B cell (primary cell): ENCODE results near the gene FIBCD1.

Experiments
- EZH2 ChIP-seq: IDR thresholded peaks from 2 replicates; pipeline ENCODE4 v1.6.1; 2012; ENCODE audit warnings: borderline replicate concordance, low read depth, mild to moderate bottlenecking, moderate library complexity, low read length; ENCODE audit not compliant: insufficient read depth, poor library complexity, severe bottlenecking
- TF ChIP-seq, protein P1 (sequence below): fragments of 200-600 bp; IDR thresholded peaks from one replicate; pipeline ENCODE4 v1.8.0; 2022; ENCODE audit warnings: antibody characterized with exemption, mild to moderate bottlenecking

- TF ChIP-seq, protein P1, sequence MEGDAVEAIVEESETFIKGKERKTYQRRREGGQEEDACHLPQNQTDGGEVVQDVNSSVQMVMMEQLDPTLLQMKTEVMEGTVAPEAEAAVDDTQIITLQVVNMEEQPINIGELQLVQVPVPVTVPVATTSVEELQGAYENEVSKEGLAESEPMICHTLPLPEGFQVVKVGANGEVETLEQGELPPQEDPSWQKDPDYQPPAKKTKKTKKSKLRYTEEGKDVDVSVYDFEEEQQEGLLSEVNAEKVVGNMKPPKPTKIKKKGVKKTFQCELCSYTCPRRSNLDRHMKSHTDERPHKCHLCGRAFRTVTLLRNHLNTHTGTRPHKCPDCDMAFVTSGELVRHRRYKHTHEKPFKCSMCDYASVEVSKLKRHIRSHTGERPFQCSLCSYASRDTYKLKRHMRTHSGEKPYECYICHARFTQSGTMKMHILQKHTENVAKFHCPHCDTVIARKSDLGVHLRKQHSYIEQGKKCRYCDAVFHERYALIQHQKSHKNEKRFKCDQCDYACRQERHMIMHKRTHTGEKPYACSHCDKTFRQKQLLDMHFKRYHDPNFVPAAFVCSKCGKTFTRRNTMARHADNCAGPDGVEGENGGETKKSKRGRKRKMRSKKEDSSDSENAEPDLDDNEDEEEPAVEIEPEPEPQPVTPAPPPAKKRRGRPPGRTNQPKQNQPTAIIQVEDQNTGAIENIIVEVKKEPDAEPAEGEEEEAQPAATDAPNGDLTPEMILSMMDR: no peak
- TF ChIP-seq EZH2: no peak
These were observed 61.7 kb downstream of the FIBCD1 start for GRCh38 chr9:130877300-130877699.
